Naive B cell (primary cell): ENCODE data around the gene ZCCHC9. TPM values are rescaled to one million over a fixed set of nuclear protein-coding genes. Genes with fewer than 3 reads are reported as not detected.

Source experiments
- ATAC-seq, 2 donors: fragments of 150-1000 bp; cut with Tn5 transposase; 2 replicates each; pipeline ENCODE4 v1.10.0; 2021; ENCODE audit warnings: low read depth in 2 of 2, mild to moderate bottlenecking in 2 of 2, moderate library complexity in 2 of 2
- DNase-seq: peaks from one replicate; pipeline ENCODE4 v3.0.0; 2022
- H3K27ac Mint-ChIP-seq, 6 donors: one replicate each; pipeline ENCODE4 v1.8.0; 2020 to 2022; ENCODE audit warnings: mild to moderate bottlenecking in 6 of 6, mixed read lengths in 6 of 6, moderate library complexity in 5 of 6, inconsistent platforms in 2 of 6
- H3K27me3 Mint-ChIP-seq, 3 donors: one replicate each; pipeline ENCODE4 v1.8.0; 2021 to 2022; ENCODE audit warnings: mixed read lengths in 3 of 3, mild to moderate bottlenecking in 1 of 3
- H3K36me3 Mint-ChIP-seq, 2 donors: one replicate each; pipeline ENCODE4 v1.8.0; 2020 to 2022; ENCODE audit warnings: mixed read lengths in 2 of 2, inconsistent platforms in 1 of 2, mild to moderate bottlenecking in 1 of 2
- H3K4me1 Mint-ChIP-seq, 3 donors: one replicate each; pipeline ENCODE4 v1.8.0; 2020 to 2022; ENCODE audit warnings: mixed read lengths in 3 of 3, inconsistent platforms in 1 of 3, mild to moderate bottlenecking in 1 of 3, moderate library complexity in 1 of 3
- H3K4me3 Mint-ChIP-seq, 8 donors: one replicate each; pipeline ENCODE4 v1.8.0; 2020 to 2022; ENCODE audit warnings: mild to moderate bottlenecking in 8 of 8, mixed read lengths in 8 of 8, moderate library complexity in 8 of 8, inconsistent platforms in 2 of 8
- H3K9me3 Mint-ChIP-seq, 7 donors: one replicate each; pipeline ENCODE4 v1.8.0; 2020 to 2022; ENCODE audit warnings: mixed read lengths in 7 of 7, mild to moderate bottlenecking in 5 of 7, inconsistent platforms in 2 of 7, moderate library complexity in 1 of 7
- polyA plus RNA-seq, 6 donors: library from polyadenylated mRNA; unstranded; fragments of 300-500 nt; fragmentation: Illumina TruSeq; gene quantifications; one replicate each; pipeline ENCODE4 v1.2.3, GENCODE V29; 2021; ENCODE audit warnings: low read depth in 6 of 6

The ZCCHC9 gene
- polyA plus RNA-seq, 6 donors from 2014 or later: 12.1 to 34.3 (median 17.5) TPM

GRCh38 chr5:81350507-81350906 lies 49.1 kb downstream of the ZCCHC9 start:
- Mint-ChIP-seq H3K36me3 (no peaks in the 10 kb centered on the region), H3K27me3 (peaks cover 0 to 4% (median 0%) of the 10 kb centered on the region in 3 donors), H3K4me1 (no peaks in the 10 kb centered on the region), H3K27ac (no peak overlapping the region), H3K4me3 (no peak overlapping the region), H3K9me3 (no peaks in the 10 kb centered on the region)
- ATAC-seq (no peak), DNase-seq (no peak)

- no peak overlapping the region for H3K4me3 Mint-ChIP-seq
- H3K27ac Mint-ChIP-seq: no peak overlapping the region
- peaks cover 0 to 4% (median 0%) of the 10 kb centered on the region in 3 donors for H3K27me3 Mint-ChIP-seq
- H3K9me3 Mint-ChIP-seq: no peaks in the 10 kb centered on the region
- no peaks in the 10 kb centered on the region for H3K4me1 Mint-ChIP-seq
- DNase-seq (no peak), ATAC-seq (no peak)
- no peaks in the 10 kb centered on the region for H3K36me3 Mint-ChIP-seq
Observed at GRCh38 chr5:81353189-81353588, 51.8 kb downstream of the ZCCHC9 start.

- no peaks in the 10 kb centered on the region for H3K4me1 Mint-ChIP-seq
- H3K36me3 Mint-ChIP-seq: no peaks in the 10 kb centered on the region
- no peak for ATAC-seq
- H3K27ac Mint-ChIP-seq: no peak overlapping the region
- H3K27me3 Mint-ChIP-seq: peaks cover 0 to 4% (median 0%) of the 10 kb centered on the region in 3 donors
- no peak for DNase-seq
- H3K4me3 Mint-ChIP-seq: no peak overlapping the region
- H3K9me3 Mint-ChIP-seq: no peaks in the 10 kb centered on the region
Observed at GRCh38 chr5:81354093-81354492, 52.7 kb downstream of the ZCCHC9 start.

GRCh38 chr5:81355291-81356251 lies 54.2 kb downstream of the ZCCHC9 start:
- H3K27me3 Mint-ChIP-seq: peaks cover 0 to 4% (median 0%) of the 10 kb centered on the region in 3 donors

GRCh38 chr5:81359108-81359507 lies 57.7 kb downstream of the ZCCHC9 start:
- DNase-seq: no peak
- no peak for ATAC-seq
- Mint-ChIP-seq H3K4me1 (no peaks in the 10 kb centered on the region), H3K36me3 (no peaks in the 10 kb centered on the region), H3K9me3 (no peaks in the 10 kb centered on the region), H3K27me3 (no peaks in the 10 kb centered on the region), H3K4me3 (peak overlapping the region in 1 of 8 donors; percentile 37), H3K27ac (no peak overlapping the region)

More at GRCh38 chr5:81355291-81356251, 54.2 kb downstream of the ZCCHC9 start:
- no peak for ATAC-seq
- Mint-ChIP-seq H3K36me3 (no peaks in the 10 kb centered on the region), H3K4me3 (no peak overlapping the region), H3K27ac (no peak overlapping the region), H3K4me1 (no peaks in the 10 kb centered on the region), H3K9me3 (no peaks in the 10 kb centered on the region)
- DNase-seq: no peak

- no peak for DNase-seq
Observed at GRCh38 chr5:81359881-81360280, 58.5 kb downstream of the ZCCHC9 start.

GRCh38 chr5:81360640-81361039 lies 59.3 kb downstream of the ZCCHC9 start:
- H3K4me1 Mint-ChIP-seq: no peaks in the 10 kb centered on the region

More at GRCh38 chr5:81359881-81360280, 58.5 kb downstream of the ZCCHC9 start:
- Mint-ChIP-seq H3K4me1 (no peaks in the 10 kb centered on the region), H3K27ac (no peak overlapping the region), H3K9me3 (no peaks in the 10 kb centered on the region), H3K4me3 (no peak overlapping the region), H3K36me3 (no peaks in the 10 kb centered on the region), H3K27me3 (no peaks in the 10 kb centered on the region)
- no peak for ATAC-seq

GRCh38 chr5:81361600-81361999 lies 60.2 kb downstream of the ZCCHC9 start:
- DNase-seq (no peak), ATAC-seq (no peak)
- no peaks in the 10 kb centered on the region for H3K9me3 Mint-ChIP-seq
- no peak overlapping the region for H3K4me3 Mint-ChIP-seq
- no peaks in the 10 kb centered on the region for H3K36me3 Mint-ChIP-seq
- H3K27ac Mint-ChIP-seq: no peak overlapping the region
- H3K4me1 Mint-ChIP-seq: no peaks in the 10 kb centered on the region
- H3K27me3 Mint-ChIP-seq: no peaks in the 10 kb centered on the region

More at GRCh38 chr5:81360640-81361039, 59.3 kb downstream of the ZCCHC9 start:
- H3K9me3 Mint-ChIP-seq: no peaks in the 10 kb centered on the region
- no peaks in the 10 kb centered on the region for H3K27me3 Mint-ChIP-seq
- no peak overlapping the region for H3K4me3 Mint-ChIP-seq
- H3K27ac Mint-ChIP-seq: peak overlapping the region in 1 of 6 donors; percentile 63
- DNase-seq (no peak), ATAC-seq (no peak)
- no peaks in the 10 kb centered on the region for H3K36me3 Mint-ChIP-seq

Other genes with a start within 250 kb of the ZCCHC9 start
- gene CKMT2, start 68.3 kb upstream of the ZCCHC9 start, polyA plus RNA-seq: not detected
- gene ACOT12, start 92.5 kb downstream of the ZCCHC9 start, polyA plus RNA-seq: not detected